GM19043 (cell line): ENCODE data around the gene LRRC8D.
"Not testable (repeated sequence)": the region's sequence is repeated elsewhere in the genome, so short reads cannot be mapped to it uniquely, and the experiment has no call there.

Experiments used
- ATAC-seq: cut with Tn5 transposase; IDR thresholded peaks from one replicate; pipeline ENCODE4 v1.9.1; 2021; ENCODE audit warnings: low read depth; ENCODE audit not compliant: unreplicated experiment

Gene LRRC8D

DNA sequence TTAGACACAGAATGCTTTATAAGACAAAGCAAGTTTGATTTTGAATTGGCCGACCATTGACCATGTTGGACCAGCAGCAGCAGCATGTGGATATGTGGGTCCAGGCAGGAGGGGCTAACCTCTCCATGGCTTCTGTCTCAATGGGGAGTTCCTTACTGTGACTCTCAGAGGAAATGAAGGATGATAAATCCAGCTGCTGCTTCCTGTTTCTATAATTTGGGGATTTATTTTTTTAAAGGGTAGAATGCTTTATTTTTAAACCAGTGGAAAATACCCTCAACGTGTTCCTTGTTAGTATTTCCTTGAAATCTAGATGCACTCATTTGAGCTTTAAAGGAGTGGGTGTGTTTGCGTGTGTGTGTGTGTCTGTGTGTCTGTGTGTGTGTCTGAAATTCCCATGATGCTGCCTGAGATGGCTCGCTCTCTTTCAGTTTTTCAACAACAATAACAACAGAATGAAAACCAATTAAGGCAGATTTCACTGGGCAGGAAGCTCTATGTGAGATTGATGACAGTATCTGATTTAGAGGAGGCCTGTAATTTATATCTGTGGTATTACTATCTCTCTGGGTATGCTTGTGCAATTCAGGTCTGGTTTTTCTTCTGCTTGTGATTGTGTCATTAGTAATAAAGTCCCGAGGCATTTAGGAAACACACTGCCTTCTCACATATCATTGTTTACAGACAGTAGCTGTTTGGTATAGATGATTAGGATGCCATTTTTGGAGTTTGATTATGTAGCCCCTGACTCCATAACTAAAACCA is 88.0 kb downstream of the LRRC8D start:
- no peak for ATAC-seq

DNA sequence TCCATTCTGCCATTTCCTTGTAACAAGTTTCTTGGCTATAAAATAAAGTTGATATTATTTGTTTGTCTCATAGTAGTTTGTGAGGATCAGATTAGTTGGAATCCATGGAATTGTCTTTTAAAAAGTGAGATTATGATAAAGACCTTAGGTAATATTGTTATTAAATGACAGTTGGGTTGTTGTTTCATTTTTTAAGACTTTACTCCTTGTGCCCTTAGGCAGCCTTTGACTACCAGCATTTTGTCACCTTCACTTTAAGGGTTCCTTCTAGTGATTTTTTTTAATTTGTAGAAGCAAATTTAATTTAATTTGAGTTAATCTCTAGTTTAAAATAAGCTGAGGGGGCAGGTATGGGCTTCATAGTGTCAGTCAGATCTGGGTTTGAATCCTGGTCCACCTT is 89.4 kb downstream of the LRRC8D start:
- ATAC-seq = no peak

DNA sequence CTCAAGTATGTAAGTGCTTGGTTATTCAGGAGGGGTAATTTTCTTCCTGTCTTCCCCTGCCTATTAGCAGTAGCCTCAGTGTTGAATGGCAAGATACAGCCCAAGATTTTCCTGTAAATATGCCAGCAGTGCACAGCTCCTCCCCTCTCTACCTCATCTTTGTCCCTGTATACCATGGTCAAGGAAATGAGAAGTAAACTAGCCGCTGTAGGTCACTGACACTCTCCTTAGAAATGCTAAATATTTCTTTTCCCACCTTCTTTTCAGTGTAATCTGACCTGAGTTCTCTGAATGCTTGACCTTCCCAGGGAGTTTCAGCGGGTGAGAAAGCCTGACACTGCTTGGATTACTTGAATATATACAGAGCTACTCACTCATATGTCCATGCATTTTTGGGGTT is 89.9 kb downstream of the LRRC8D start:
- no peak for ATAC-seq

DNA sequence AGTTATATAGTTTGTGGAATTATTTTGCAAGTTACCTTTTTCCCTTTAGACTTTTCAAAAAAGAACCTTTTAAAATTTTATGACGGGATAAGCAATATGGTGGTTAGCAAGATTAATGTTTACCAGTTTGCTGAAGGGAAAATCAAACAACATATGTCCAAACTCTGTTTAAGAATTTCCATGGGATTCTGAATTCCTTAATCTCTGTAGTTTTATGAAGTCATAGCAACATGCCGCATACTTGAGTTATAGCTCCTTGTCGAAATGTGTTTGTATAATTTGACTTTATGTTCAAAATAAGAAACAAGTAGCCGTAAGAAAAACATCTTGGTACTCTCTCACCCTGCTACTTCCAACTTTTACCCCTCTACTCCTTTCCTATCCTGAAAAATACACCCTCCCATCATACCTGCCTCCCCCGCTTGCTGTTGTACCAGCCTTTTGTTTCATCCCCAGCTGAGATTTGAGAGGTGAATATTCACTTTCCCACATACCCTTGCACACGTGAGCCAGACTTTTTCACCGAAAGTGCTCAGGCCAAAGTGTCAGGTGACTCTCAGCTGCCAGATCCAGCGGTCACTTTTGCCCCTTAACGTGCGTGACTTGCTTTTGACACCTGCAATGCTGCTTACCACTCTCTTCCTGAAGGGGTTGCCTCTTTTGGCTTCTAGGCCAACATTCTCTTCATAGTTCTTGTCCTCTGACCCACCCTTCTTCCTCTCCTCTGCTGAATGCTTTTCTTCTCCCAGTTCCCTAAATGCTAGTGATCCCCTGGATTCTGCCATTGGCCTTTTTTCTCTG is 90.6 kb downstream of the LRRC8D start:
- ATAC-seq = no peak

DNA sequence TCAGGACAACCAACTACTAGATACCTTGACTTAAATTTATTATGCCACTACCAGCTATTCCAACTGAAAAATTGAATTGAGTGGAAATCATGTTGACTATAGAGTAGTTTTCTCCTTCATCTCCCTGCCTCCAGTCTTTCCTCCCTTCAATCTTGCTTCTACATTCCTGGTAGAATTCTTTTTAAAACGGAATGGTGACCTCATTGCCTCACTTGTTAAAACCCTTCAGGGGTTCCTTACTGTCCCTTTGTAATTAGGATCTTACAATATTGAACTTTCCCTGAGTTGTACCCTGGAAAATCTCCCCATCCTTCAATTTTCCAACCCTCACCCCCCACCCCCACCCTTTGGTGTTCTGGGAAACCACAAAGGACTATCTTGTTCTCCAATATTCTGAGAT is 91.2 kb downstream of the LRRC8D start:
- no peak for ATAC-seq

DNA sequence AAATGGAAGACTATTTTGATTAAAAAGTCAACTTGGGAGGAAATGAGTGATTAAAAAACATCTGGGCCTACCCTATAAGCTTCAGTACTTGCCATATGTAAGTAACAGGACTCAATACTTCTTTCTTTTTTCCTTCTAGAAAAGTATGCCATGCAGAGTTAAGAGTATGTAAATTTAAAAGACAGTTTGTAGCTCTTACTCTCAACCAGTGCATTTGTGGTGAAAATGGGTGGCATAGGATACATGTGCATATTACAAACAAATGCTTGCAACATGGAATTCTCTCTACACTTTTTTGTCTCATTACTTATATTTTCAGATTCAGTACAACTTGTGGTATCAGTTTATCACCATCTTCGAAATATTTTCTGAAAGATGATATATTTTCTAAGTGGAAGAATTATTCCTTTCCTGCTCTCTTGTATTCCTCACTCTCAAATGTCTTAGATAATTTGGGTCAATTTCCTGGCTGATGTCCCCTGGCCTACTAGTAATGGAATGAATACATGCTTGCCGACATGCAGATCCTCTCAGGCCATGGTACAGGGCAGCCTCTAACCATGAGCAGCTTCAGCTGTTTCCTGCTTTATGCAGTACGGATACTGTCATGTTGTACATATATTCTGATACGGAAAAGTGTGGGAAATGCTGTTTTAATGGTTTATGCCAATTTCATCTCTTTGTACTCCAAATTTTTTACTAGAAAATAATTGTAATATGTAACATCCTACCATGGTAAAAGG is 92.7 kb downstream of the LRRC8D start:
- no peak for ATAC-seq

DNA sequence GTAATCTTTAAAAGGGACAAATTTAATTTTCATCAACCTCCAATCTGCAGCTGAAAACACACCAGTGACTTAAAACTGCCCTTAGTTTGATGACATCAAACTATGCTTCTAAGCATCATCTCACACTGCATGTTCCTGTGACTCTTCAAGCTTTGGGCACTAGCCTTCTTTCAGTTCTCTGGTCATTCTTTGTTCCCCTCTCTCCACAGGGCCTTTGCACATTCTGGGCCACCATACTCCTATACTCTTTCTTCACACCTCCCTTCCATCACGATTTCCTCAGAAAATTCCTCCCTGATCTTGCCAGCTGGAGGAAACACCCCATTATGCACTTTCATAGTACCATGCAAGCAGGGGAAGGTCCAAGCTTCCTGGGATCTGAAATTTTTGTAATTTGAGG is 96.5 kb downstream of the LRRC8D start:
- no peak for ATAC-seq

DNA sequence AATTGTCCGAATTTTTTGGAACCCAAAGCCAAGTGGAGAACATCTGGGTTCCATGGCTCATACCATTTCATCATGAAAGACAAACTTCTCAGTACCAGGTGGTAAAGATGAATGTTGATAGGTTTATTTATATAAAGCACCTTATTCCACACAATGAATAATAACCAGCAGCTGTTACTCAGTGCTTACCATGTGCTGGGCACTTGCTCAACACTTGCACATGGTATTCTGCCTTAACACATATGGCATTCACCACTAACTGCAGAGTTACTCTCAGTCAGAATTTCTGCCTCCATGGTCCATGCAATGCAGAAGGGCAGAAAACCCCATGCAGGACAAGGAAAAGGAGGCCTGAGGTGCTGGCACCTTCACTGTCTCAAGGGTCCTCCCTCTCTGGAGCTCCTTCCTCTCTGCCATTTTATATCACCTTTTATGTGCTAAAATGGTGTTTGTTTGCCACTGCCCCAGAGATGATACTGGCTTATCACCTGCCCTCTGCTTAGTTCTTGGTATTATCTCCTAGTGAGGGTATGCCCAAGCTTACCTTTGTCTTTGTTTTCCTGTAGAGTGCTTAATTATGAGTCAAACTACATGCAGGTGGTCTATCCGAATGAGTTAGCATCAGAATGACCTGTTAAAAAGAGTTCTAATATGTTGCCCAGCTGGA is 97.4 kb downstream of the LRRC8D start:
- ATAC-seq = no peak

DNA sequence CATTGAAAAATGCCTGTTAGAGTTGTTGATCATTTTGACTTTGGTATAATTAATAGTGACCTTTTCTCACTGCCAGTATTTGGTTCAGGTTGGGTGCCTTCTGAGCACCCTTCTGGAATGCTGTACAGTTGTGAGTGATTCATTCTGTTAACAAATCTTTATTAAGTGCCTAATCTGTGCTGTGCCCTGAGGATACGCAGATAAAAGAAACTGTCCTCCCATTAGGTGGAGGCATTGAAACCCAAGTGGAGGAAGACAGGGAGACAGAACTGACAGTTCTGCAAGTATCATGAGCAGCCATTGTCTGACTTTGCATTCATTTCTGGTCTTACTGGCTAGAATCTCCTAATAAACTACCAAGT is 97.9 kb downstream of the LRRC8D start:
- ATAC-seq = no peak

DNA sequence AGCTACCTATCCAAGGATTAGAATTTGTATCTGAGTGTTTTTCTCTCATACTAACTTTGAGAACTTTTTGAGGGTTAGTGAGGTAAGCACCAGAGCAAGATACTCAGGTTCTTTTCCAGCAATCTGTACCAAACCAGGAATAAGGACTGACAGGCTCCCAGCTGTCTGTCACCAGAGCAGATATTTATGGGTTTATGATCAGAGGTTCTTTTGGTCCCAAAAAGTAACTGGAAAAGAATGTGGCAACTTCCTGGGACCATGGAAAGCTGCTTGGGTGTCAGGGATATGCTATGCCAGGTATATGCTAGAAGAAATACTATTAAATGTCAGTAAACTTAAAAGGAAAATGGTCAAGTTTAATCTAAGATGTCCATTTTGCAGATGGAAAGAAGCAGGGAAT is 98.3 kb downstream of the LRRC8D start:
- ATAC-seq = no peak

DNA sequence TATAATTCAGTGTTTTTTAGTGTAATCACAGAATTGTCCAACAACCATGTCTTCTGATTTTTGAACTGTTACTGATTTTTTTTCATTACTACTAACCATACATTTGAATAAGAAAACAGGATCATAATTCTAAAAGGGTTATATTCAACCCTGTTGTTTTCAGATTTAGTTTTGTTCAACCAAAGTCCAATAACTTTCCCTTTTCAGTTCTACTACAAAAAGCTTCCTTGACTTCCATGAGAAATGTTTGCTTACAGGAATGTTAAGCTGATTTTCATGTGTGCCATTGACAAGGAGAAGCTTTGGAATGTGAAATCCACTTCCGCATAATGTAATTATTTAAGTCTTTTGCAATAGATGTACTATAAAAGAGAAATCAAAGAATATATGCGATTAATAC is 102.1 kb downstream of the LRRC8D start:
- no peak for ATAC-seq

DNA sequence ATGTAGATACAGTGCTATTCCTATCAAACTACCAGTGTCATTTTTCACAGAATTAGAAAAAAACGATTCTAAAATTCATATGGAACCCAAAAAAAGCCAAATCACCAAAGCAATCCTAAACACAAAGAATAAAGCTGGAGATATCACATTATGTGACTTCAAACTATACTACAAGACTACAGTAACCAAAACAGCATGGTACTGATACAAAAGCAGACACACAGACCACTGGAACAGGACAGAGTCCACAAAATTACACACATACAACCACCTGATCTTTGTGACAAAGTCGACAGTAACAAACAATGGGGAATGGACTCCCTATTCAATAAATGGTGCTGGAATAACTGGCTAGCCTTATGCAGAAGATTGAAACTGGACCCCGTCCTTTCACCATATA is 102.7 kb downstream of the LRRC8D start:
- ATAC-seq = no peak

DNA sequence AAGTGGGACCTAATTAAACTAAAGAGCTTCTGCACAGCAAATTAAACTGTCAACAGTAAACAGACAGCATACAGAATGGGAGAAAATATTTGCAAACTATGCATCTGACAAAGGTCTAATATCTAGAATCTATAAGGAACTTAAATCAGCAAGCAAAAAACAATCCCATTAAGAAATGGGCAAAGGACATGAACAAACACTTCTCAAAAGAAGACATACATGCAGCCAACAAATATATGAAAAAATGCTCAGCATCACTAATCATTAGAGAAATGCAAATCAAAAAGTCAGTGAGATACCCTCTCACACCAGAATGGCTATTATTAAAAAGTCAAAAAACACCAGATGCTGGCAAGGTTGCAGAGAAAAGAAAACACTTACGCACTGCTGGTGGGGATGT is 103.2 kb downstream of the LRRC8D start:
- ATAC-seq = not testable (repeated sequence)

DNA sequence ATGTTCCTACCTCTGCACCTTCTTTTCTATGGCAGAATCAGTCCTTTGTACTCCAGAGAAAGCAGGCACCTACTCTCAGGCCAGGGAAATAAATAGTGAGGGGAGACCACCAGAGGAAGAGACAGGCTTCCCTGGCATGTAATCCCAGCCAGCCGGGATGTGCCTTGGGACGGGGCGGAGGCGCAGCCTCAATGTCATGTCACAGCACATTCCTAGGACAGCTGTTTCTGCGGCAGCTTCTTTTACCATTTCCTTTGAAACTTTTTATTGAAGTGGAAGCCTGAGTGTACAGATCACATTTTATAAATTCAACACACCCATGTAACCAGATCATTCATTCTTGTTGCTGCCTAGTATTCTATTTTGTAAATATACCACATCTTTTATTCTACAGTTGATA is 106.2 kb downstream of the LRRC8D start:
- ATAC-seq = no peak

DNA sequence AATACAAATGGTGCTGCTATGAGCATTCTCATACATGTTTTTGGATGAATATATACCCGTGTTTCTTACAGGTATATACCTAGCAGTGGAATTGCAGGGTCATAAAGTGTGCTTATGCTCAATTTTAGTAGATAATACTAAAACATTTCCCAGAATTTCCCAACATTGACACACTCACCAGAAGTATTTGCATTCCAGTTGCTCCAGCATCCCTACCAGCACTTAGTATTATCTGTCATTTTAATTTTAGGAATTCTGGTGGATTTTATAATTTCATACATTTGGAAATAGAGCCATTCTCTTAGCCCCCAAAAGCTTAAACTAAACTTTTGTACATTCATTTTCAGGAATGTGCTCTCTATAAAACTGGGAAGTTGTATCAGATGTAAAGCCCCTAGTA is 106.6 kb downstream of the LRRC8D start:
- no peak for ATAC-seq

DNA sequence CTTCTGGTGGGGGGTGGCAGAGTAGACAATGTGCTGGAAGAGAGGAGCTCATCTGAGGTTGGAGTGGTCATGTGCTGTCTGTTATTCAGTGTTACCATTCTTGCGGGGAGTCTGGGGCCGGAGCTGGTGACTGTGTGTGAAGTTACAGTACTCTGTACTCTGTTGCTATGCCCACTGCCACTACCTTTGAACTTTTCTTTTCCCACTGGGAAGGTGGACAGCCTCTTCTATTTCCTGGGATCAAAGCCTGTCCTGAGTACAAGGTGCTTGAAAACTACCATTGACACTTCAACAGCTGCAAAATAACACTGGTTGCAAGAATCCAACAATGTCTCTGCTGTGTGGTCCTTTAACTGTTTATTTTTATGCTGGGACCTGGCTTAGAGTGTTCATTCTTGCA is 107.7 kb downstream of the LRRC8D start:
- ATAC-seq = no peak

DNA sequence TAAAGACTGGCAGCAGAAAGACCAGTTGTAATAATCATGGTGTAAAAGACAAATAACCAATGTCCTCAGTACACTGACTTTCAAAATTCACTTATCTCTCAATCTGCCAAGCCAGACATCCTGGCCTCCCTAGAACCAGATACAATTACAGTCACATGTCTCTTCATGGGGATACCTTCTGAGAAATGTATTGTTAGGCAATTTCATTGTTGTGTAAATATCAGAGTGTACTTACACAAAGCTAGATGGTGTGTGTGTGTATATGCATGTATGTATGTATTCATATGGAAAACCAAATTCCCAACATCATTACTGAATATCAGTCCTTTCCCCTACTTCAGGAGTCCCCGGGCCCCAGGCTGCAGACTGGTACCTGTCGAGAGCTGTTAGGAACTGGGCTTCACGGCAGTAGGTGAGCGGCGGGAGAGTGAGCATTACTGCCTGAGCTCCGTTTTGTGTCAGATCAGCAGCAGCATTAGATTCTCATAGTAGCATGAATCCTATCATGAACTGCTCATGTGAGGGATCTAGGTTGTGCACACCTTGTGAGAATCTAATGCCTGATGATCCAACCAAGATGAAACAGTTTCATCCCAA is 108.7 kb downstream of the LRRC8D start:
- no peak for ATAC-seq

DNA sequence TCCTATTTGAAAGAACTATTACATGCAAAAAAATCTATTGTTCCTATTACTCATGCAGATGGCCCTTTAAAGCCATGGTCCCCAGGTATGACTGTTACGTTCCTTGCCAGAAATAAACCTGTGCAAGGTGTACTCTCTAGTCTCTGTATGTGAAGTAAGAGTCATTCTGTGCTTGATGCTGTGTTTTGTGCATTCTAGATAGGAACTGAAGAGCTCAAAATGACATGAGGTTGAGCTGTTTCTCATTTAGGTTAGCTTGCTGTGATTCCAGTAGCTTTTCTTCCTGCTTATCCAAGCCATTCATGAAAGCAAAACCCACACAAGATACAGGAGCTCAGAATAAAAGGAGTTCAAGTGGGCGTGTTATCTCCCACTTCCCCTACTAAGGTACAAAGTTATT is 109.7 kb downstream of the LRRC8D start:
- no peak for ATAC-seq

DNA sequence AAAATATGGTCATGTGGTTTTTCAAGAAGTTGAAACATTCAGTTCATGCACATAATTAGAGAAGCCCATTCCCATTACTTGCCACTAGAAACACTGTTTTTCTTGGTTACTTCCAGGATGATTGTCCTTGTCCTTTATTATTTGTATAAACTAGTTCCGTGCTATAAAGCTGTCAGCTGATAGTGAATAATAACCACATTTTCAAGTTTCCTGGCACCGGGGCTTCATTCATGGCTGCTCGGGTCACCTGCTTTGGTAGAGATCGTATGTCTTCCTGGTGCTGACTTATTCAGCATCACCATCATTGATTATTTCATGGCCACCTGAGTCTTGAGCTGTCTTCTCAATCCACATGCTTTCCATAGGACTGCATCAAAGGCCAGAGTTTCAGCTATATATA is 111.1 kb downstream of the LRRC8D start:
- ATAC-seq = no peak

DNA sequence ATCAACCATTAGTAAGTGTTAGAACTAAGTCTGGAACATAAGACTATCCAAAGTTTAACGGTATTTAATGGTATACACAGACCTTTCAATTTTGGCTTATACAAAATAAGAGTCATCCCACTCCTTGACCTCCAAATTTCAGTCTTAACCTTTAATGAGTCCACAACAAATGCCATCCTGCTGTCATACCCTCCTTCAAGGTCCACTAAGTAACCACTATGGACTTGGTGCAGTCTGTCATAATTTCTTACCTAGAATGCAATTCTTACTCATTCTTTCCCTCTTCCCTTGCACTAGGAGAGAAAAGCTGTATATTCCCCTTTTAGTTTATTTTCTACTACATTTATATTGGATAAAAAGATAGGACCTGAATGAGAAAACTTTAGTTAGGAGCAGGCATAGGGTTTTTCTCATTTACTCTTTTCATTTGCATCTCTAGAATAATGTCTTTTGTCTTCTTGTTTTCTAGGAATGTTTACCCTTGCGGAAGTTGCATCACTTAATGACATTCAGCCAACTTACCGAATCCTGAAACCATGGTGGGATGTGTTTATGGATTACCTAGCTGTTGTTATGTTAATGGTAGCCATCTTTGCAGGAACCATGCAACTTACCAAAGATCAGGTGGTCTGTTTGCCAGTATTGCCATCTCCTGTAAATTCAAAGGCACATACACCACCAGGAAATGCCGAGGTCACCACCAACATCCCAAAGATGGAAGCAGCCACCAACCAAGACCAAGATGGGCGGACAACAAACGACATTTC is 111.9 kb downstream of the LRRC8D start:
- no peak for ATAC-seq
